Stimulated activated CD8-positive, alpha-beta memory T cell treated with anti-CD3 and anti-CD28 coated beads, Interleukin-15, amount 100 ng/mL, for 4 hours (primary cell): Measurements from ENCODE around the gene FBXL5.

Source experiments
- DNase-seq, 2 donors: peaks; one replicate each; pipeline ENCODE4 v3.0.0-alpha.2; 2020; ENCODE audit warnings: low read depth in 2 of 2

Gene FBXL5

GRCh38 chr4:15562114-15562513, 93.0 kb downstream of the FBXL5 start:
- no peak for DNase-seq

DNA sequence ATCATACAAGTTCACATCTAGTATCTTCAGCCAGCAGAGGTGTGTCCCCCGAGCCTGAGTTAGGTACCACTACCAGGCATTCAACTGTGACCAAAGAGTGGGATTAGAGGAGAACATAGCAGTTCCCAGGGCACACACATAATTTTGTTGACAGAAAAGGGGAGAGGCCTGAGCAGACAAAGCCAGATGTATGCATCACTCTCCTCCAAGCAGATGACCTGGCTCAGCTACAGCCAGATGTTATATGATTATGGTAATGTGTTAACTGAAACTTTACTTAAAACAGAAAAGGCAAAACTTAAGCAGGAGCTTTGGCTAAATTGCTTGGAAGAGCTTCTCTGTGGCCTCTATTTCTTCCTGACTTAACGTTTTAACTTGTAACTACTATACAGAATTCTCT, 96.6 kb downstream of the FBXL5 start:
- DNase-seq: no peak

- no peak for DNase-seq
Observed at GRCh38 chr4:15557786-15558550, 97.2 kb downstream of the FBXL5 start.

- no peak for DNase-seq
Observed at GRCh38 chr4:15556511-15557092, 98.6 kb downstream of the FBXL5 start.
